ENCODE data around the gene CFHR4.

DNA sequence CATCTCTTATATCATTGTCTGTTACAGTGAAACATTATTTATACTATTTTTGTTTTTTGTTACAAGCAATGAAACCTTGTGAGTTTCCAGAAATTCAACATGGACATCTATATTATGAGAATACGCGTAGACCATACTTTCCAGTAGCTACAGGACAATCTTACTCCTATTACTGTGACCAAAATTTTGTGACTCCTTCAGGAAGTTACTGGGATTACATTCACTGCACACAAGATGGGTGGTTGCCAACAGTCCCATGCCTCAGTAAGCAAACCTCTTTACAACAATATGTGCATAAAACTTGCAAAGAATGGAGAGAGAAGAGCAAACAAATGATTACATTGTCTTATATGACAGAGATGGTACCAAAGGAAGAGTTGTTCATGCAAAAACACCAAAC, 22.4 kb downstream of the CFHR4 start:
- TF ChIP-seq POLR2A (IDR thresholded peaks at IDR 0.05; ENCODE audit: low read depth, low read length) = no peak
- TF ChIP-seq, protein P1, sequence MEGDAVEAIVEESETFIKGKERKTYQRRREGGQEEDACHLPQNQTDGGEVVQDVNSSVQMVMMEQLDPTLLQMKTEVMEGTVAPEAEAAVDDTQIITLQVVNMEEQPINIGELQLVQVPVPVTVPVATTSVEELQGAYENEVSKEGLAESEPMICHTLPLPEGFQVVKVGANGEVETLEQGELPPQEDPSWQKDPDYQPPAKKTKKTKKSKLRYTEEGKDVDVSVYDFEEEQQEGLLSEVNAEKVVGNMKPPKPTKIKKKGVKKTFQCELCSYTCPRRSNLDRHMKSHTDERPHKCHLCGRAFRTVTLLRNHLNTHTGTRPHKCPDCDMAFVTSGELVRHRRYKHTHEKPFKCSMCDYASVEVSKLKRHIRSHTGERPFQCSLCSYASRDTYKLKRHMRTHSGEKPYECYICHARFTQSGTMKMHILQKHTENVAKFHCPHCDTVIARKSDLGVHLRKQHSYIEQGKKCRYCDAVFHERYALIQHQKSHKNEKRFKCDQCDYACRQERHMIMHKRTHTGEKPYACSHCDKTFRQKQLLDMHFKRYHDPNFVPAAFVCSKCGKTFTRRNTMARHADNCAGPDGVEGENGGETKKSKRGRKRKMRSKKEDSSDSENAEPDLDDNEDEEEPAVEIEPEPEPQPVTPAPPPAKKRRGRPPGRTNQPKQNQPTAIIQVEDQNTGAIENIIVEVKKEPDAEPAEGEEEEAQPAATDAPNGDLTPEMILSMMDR (conservative IDR thresholded peaks at IDR 0.05; ENCODE audit: low read depth, low read length) = 0 out of 2 replicates have a peak, but pooled peaks have one; percentile 1
- no peak for TF ChIP-seq RCOR1 (IDR thresholded peaks at IDR 0.05; ENCODE audit: insufficient replicate concordance, low read length)
